GM13977 (cell line): Measurements from ENCODE around the gene NUP160.

Source experiments
- DNase-seq: peaks from one replicate; pipeline ENCODE4 v3.0.0; 2012; ENCODE audit warnings: low spot score
- CTCF ChIP-seq: IDR thresholded peaks from 2 replicates; pipeline ENCODE4 v1.5.1; 2012; ENCODE audit warnings: mild to moderate bottlenecking, control low read depth; ENCODE audit not compliant: insufficient read depth; ENCODE audit errors: extremely low read depth, missing control alignments
- in situ Hi-C: fragments of 300-500 bp; cut with MboI; formaldehyde crosslinking; loops from one replicate; pipeline ENCODE4 v1.12.0; 2022; ENCODE audit warnings: low sequenced_read_pairs, low pct_unique_long_range_greater_than_20kb, mixed read lengths, inconsistent platforms; ENCODE audit not compliant: unreplicated experiment

The NUP160 gene

DNA sequence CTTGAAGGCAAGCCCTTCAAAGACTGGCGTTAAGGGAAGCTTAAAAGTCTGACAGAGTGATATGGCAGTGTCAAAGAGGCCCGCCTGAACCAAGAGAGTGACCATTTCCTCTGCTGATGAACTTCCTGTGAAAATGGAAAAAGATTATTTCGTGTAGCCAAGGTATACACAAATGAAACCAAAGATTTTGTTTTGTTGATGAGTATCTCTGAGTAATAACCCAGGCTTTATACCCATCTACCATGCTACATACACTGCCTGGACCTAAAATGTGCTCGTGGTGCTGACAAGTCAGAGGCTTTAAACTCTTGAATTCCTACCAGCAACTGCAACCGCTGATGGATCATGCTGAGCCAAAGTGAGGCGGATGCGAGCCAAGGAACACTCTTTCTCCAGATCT lies 60.0 kb downstream of the NUP160 start:
- TF ChIP-seq CTCF = no peak
- in situ Hi-C loops = no loop called here
- DNase-seq = no peak

- TF ChIP-seq CTCF = no peak
- DNase-seq = no peak
These were observed 61.8 kb downstream of the NUP160 start for GRCh38 chr11:47786373-47786772.

DNA sequence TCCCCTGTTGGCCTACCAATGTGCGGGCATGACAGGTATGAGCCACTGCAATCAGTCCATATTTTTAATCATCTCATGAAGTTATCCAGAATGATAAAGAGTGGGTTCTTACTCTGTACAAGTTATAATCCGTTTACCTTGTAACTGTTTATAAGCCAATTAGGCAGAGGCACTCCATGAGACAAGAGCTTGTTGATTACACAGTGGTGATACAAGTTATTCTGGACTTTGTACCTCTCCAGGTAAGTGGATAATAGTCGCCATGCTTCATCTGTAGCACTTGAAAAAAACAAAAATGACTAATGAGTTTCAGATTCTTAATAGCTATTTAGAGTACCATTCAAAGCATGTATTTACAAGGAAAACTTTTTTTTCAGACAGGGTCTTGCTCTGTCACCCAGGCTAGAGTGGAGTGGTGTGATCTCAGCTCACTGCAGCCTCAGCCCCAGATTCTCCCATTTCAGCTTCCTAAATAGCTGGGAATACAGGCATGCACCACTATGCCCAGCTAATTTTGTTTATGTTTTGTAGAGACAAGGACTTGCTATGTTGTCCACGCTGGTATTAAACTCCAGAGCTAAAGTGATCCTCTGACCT lies 63.3 kb downstream of the NUP160 start:
- no peak for TF ChIP-seq CTCF
- DNase-seq = no peak
- in situ Hi-C loops = no loop called here

More at GRCh38 chr11:47786373-47786772, 61.8 kb downstream of the NUP160 start:
- in situ Hi-C loops = no loop called here

- no peak for DNase-seq
- no peak for TF ChIP-seq CTCF
- in situ Hi-C loops = no loop called here
These were observed 65.0 kb downstream of the NUP160 start for GRCh38 chr11:47783087-47783610.

- no peak for DNase-seq
- in situ Hi-C loops = no loop called here
- TF ChIP-seq CTCF = no peak
These were observed 69.2 kb downstream of the NUP160 start for GRCh38 chr11:47778878-47779483.

- DNase-seq = no peak
- in situ Hi-C loops = no loop called here
- no peak for TF ChIP-seq CTCF
These were observed 72.8 kb downstream of the NUP160 start for GRCh38 chr11:47775240-47775869.
